Brain pericyte (primary cell): Measurements from ENCODE around the gene ZNF268.

Experiments used
- DNase-seq: peaks from one replicate; pipeline ENCODE4 v3.0.0-alpha.2; 2012; ENCODE audit warnings: low read depth, low spot score

The ZNF268 gene

GRCh38 chr12:133181238-133181959 is at the start of gene ZNF268:
TSS of gene ZNF268 (plus strand) at chr12:133181495. CDS start at chr12:133181998, 503 bp downstream.
- peak; percentile 75 for DNase-seq

GRCh38 chr12:133135747-133136146 is 45.5 kb upstream of the ZNF268 start:
- DNase-seq = no peak

GRCh38 chr12:133145981-133146380 is 35.3 kb upstream of the ZNF268 start:
- no peak for DNase-seq

DNA sequence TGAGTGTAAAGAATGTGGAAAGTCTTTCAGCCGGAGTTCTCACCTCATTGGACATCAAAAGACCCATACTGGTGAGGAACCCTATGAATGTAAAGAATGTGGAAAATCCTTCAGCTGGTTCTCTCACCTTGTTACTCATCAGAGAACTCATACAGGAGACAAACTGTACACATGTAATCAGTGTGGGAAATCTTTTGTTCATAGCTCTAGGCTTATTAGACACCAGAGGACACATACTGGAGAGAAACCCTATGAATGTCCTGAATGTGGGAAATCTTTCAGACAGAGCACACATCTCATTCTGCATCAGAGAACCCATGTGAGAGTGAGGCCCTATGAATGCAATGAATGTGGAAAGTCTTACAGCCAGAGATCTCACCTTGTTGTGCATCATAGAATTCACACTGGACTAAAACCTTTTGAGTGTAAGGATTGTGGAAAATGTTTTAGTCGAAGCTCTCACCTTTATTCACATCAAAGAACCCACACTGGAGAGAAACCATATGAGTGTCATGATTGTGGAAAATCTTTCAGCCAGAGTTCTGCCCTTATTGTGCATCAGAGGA is 25.1 kb upstream of the ZNF268 start:
- DNase-seq = no peak

DNA sequence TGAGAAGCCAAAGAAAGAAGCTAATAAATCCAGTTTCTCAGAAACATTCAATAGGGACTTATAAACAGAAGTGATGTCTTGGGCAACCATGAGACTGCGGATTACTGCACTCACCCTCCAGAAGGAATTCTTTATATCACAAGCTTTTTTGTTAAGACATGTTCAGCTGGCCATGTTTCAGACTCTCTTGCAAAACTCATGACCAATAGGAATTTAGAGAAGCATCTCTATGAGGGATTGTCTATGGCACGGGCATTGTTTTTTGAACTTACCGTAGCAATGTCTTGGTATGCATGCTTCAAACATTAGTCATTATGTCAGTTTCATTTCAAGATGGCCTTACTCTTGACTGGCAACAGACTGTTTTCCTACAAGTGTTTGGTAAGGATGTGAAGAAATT is 15.5 kb upstream of the ZNF268 start:
- DNase-seq = no peak

DNA sequence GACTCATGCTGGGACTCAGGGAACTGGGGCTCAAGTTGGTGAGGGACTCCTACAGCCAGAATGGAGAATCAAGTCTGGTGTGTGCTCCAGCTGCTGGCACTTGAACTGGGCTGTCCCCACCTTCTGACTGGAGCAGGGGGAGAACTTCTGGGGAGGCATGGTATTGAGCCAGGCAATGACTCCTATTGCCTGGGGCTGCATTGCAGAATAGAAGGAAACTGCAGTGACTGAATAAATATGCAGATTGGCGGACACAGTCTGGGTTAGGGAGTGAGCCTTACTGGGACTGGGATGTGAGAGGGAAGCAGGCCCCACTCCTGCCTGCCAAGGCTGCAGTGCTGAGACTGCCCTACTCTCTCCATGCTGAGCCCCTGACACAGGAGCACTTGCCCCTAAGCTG is 8.8 kb upstream of the ZNF268 start:
- no peak for DNase-seq

DNA sequence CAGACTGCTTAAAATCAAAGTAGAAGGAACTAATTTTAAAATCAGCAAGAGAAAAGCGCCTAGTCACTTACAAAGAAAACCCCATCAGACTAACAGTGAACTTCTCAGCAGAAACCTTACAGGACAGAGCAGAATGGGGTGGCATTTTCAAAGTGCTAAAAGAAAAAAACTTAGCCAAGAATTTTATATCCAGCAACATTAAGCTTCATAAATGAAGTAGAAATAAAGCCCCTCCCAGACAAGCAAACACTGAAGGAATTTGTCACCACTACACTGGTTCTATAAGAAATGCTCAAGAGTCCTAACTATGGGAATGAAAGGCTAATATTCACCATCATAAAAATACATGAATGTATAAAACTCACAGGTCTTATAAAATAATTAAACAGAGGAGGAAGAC is 6.4 kb upstream of the ZNF268 start:
- no peak for DNase-seq

GRCh38 chr12:133180669-133181068 is 626 bp upstream of the ZNF268 start:
- no peak for DNase-seq

DNA sequence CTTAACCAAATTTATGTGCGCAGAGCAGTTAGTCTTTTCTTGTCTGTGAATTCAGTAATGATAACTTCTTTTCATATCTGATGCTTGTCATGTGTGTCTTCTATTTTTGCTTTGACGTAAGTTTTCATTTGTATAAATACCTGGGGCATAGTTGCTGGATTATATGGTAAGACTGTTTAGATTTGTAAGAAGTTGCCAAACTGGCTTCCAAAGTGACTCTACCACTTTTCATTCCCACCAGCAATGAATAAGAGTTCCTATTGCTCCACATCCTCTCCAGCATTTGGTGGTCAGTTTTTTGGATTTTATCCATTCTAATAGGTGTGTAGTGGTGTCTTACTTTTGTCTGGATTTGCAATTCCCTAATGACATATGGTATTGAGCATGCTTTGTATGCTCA is 8.9 kb downstream of the ZNF268 start:
- DNase-seq = no peak

- no peak for DNase-seq
Observed at GRCh38 chr12:133192847-133193246, 11.6 kb downstream of the ZNF268 start.

DNA sequence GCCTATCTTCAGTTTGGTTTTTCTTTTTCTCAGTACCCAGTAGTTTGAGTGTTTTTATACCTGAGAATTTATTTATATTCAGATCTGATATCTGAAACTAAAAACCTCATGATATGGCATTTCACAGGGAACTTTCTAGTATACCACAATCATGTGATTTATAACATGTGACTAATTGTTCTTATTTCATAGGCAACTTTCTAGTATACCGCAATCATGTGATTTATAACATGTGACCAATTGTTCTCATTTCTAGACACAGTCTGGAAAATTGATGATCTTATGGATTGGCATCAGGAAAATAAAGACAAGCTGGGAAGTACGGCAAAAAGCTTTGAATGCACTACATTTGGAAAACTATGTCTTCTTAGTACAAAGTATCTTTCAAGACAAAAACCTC is 20.6 kb downstream of the ZNF268 start:
- no peak for DNase-seq

DNA sequence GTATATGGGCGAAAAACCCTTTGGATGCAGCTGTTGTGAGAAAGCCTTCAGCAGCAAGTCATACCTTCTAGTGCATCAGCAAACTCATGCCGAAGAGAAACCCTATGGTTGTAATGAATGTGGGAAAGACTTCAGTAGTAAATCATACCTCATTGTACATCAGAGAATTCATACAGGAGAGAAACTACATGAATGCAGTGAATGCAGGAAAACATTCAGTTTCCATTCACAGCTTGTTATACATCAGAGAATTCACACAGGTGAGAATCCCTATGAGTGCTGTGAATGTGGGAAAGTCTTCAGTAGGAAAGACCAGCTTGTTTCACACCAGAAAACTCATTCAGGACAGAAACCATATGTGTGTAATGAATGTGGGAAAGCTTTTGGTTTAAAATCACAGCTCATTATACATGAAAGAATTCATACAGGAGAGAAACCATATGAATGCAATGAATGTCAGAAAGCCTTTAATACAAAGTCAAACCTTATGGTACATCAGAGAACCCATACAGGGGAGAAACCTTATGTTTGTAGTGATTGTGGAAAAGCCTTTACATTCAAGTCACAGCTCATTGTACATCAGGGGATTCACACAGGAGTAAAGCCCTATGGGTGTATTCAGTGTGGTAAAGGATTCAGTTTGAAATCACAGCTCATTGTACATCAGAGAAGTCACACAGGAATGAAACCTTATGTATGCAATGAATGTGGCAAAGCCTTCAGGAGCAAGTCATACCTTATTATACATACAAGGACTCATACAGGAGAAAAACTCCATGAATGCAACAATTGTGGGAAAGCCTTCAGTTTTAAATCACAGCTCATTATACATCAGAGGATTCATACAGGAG is 21.4 kb downstream of the ZNF268 start:
- DNase-seq = no peak

- no peak for DNase-seq
Observed at GRCh38 chr12:133203344-133204263, 22.3 kb downstream of the ZNF268 start.

GRCh38 chr12:133204264-133204603 is 22.9 kb downstream of the ZNF268 start:
- no peak for DNase-seq

GRCh38 chr12:133206390-133206789 is 25.1 kb downstream of the ZNF268 start:
- no peak for DNase-seq

DNA sequence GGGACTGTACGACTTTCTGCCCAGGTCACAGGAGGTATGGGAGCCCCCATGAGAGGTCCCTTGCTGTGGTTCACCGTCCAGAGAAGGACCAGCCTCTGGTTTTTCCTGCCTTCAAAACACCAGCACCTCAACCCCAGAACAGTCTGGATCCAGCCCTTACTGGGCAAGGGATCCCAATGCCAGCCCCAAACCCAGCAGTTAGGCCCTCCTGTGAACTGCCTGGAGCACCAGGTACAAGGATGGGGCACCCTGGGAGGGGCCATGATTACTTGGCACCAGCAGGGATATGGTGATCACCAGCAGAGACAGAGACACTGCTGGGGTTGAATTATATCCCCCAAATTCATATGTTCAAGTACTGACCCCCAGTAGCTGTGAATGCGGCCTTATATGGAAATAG is 34.4 kb downstream of the ZNF268 start:
- no peak for DNase-seq

GRCh38 chr12:133217219-133217618 is 35.9 kb downstream of the ZNF268 start:
- no peak for DNase-seq

- DNase-seq = no peak
Observed at GRCh38 chr12:133220521-133220920, 39.2 kb downstream of the ZNF268 start.

GRCh38 chr12:133221241-133221640 is 39.9 kb downstream of the ZNF268 start:
- no peak for DNase-seq

DNA sequence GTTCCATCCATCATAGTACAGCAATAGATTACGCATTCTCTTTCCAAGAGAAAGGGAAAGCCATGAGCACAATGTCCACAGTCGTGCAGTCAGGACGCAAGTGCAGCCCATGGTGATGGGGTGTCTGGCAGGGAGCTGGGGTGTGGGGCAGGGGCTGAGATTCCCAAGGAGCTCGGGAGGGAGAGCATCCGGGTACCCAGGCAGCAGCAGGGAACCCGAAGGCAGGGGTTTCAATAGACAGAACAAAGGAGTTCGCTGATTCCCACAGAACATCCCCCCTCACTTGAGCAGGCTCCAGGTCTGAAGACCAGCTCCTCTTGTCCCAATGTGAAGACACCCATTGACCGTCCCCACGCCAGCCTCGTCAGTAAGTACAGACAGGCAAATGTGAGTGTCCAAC is 40.9 kb downstream of the ZNF268 start:
- DNase-seq = no peak

DNA sequence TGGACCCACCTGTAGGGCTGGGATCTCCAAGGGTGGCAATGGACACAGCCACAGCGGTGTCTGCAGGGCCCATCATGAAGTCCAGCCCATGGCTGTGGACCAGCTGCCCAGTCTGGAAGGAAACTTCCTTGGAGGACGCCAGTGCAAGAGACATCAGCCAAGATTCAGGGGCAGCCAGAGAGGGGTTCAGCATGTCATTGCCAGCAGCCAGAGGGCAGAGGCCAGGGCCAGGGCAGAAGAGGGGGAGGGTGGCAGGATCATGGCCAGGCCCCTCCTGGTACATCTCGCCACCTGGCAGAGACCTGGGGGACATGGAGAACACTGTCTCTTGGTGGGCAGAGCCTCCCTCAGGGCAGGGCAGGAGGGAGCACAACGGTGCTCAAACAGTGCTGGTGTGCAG is 44.2 kb downstream of the ZNF268 start:
- DNase-seq = no peak

GRCh38 chr12:133226690-133227089 is 45.4 kb downstream of the ZNF268 start:
- no peak for DNase-seq
